ENCODE results near the gene FNDC3B.

FNDC3B gene

DNA sequence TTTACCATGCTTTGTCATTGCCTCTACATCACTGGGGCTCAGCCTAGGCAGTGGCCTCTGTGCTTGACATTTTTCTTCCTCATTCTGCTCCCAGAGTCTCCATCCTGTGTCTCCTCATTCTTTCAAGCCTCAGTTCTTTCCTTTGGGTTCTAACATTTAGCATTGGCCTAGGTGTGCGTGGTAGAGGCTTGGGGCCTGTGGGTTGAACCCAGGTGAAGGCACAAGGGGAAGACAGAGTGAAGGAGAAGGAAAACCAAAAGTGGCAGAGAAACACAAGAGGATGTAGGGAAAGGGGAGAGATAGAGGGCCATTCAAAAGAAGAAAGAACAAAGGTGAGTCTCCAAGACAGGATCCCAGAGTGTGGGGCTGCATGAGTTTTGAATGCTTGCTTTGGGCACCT, 75.7 kb downstream of the FNDC3B start:
- no peak for FAIRE-seq
- DNase-seq (ENCODE audit: insufficient read length, low spot score): no peak
- TF ChIP-seq, protein P1, sequence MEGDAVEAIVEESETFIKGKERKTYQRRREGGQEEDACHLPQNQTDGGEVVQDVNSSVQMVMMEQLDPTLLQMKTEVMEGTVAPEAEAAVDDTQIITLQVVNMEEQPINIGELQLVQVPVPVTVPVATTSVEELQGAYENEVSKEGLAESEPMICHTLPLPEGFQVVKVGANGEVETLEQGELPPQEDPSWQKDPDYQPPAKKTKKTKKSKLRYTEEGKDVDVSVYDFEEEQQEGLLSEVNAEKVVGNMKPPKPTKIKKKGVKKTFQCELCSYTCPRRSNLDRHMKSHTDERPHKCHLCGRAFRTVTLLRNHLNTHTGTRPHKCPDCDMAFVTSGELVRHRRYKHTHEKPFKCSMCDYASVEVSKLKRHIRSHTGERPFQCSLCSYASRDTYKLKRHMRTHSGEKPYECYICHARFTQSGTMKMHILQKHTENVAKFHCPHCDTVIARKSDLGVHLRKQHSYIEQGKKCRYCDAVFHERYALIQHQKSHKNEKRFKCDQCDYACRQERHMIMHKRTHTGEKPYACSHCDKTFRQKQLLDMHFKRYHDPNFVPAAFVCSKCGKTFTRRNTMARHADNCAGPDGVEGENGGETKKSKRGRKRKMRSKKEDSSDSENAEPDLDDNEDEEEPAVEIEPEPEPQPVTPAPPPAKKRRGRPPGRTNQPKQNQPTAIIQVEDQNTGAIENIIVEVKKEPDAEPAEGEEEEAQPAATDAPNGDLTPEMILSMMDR (IDR thresholded peaks at IDR 0.05; ENCODE audit: insufficient read depth, missing control alignments): no peak

DNA sequence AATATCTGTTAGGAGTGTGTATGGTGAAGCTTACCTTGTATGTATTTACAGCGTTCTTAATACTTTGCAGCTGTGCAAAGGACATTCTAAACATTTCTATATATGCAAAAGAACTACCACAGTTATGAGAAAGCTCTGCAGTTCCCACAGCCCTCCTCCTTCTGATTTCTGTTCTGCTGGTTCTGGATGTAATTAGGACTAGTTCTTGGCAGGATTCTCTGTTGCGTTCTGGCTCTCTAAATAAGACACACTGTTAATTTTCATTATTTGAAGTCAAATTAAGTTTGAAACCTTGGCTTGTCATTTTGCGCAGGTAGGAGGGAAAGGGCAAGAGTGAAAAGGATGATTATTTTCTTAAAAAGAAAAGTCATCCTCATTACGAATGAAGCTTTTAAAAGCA, 76.4 kb downstream of the FNDC3B start:
- no peak for DNase-seq (ENCODE audit: insufficient read length, low spot score)
- no peak for FAIRE-seq
- TF ChIP-seq, protein P1 (IDR thresholded peaks at IDR 0.05; ENCODE audit: insufficient read depth, missing control alignments): no peak

DNA sequence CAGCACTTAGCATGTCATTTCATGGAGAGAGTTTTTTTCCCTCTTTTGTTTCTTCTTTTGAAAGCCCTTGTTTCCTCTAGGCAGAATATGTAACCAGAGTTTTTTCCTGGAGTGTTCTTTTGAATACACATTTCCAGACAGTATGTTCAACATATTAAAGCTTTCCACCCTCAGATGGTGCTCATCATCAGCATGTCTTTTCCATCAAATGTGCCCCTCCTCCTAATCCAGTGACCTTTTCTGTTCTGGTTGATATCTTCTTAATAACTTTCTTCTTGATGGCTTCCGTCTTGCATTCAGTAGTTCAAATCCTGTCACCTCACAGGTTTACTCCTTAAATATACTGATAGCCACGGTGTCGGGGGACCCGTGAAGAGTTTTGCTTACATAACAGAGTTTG, 78.6 kb downstream of the FNDC3B start:
- DNase-seq (ENCODE audit: insufficient read length, low spot score) (no peak), FAIRE-seq (no peak)
- TF ChIP-seq, protein P1 (IDR thresholded peaks at IDR 0.05; ENCODE audit: insufficient read depth, missing control alignments): no peak

DNA sequence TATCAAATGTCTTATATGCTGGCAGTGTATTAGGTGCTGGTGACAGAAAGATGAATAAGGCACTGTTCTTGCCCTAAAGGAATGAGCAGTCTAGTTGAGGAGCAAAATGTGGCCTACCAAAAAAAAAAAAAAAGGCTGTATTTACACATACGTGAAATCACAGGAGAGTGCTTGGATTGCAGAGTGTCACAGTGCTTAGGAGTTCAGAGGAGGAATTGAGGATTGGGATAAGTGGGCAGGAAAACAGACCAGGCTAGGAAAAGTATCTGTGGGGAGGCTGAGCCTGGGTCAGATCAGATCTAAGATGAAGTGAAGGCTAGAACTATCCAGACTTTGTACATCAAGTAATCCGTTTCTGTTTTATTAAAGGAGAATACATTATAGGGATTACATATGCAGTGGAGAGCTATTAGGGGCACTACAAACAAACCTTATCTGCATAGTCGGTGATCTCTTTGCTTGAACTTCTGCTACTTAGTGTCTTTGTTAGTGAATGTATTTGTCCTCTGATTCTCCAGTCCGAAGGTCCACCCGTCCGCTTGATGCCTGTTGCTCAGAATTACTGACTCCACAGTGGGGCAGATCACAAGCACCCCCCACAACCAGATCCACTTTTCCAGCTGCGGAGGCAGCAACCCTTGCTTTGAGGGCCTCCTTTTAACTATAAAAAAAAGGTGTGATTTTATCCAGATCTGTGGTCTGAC, 80.0 kb downstream of the FNDC3B start:
- TF ChIP-seq, protein P1 (IDR thresholded peaks at IDR 0.05; ENCODE audit: insufficient read depth, missing control alignments): no peak
- DNase-seq (ENCODE audit: insufficient read length, low spot score) (no peak), FAIRE-seq (no peak)

DNA sequence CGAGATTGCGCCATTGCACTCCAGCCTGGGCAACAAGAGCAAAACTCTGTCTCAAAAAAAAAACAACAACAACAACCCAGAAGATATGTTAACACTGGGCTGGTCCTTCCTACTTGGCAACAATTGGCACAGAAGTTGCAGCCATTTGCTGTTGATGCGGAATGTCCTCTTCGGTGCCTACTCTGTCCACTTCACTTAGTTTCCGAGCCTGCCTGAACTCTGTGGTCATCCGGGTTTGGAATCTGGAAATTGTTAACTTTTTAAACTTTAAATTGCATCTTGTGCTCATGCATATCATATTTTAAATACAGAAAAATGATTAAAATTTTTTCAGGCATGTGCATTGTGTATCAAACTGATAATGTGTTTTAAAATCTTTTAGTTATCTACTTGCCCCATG, 81.5 kb downstream of the FNDC3B start:
- DNase-seq (ENCODE audit: insufficient read length, low spot score) (no peak), FAIRE-seq (no peak)
- TF ChIP-seq, protein P1 (IDR thresholded peaks at IDR 0.05; ENCODE audit: insufficient read depth, missing control alignments): no peak

DNA sequence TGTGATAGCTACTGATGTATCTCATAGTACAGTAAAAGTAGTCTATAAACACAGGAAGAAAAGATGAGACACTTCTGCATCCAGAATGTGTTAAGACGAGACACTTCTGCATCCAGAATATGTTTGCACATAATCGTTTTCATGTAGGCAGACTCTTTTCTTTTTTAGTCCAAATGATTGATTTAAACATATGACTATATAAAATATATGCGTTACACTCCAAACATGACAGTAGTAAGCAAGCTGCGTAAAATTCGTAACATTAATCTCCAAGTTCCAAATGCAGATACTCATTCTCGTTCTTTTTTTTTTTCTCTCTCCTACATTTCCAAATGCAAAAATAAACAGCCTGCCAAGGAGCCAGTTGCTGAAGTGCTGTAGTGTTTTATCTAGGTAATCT, 82.6 kb downstream of the FNDC3B start:
- TF ChIP-seq, protein P1 (IDR thresholded peaks at IDR 0.05; ENCODE audit: insufficient read depth, missing control alignments): no peak
- DNase-seq (ENCODE audit: insufficient read length, low spot score) (no peak), FAIRE-seq (no peak)

DNA sequence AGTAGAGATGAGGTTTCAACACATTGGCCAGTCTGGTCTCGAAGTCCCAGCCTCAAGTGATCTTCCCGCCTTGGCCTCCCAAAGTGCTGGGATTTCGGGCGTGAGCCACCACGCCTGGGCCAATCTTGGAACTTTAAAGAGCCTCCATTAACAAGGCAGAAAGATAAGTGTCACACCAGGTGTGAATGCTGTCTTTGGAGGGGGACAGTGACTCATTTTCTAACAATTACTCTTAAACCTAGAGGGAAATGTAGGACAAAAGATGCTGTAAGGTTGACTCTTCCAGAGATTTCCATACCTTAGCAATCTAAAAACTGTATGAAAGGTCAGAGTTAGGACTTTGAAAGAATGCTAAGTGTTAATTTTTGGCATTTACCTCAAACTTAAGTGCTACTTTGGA, 84.9 kb downstream of the FNDC3B start:
- DNase-seq (ENCODE audit: insufficient read length, low spot score): no peak
- FAIRE-seq: no peak
- TF ChIP-seq, protein P1 (IDR thresholded peaks at IDR 0.05; ENCODE audit: insufficient read depth, missing control alignments): no peak
